ENCODE measurements around the gene KLHDC9. TPM values are rescaled to one million over a fixed set of nuclear protein-coding genes. Genes with fewer than 3 reads are reported as not detected.

The KLHDC9 gene
- total RNA-seq, 6 experiments from 2014 or later = 1.4 to 6.8 (median 2.9) TPM

DNA sequence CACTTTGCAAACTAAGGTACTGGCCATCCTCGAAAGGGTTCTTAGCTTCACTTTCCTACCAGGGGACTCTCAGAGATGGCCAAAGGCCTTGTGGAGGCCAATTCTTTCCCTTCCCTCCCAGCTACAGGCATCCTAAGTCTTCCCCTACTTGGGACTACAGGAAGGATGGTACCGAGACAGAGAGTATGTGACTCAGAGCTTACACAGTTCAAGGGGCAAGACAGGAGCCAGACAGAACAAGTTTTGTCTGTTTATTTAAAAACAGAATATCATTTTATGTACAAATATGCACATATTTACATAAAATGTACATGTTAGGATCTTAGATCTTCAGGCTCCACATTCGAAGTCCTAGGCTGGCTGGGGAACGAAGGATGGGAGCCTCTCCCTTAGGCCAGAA, 27.4 kb upstream of the KLHDC9 start:
- no peak for TF ChIP-seq POLR2A (IDR thresholded peaks at IDR 0.05)
- TF ChIP-seq, protein P1, sequence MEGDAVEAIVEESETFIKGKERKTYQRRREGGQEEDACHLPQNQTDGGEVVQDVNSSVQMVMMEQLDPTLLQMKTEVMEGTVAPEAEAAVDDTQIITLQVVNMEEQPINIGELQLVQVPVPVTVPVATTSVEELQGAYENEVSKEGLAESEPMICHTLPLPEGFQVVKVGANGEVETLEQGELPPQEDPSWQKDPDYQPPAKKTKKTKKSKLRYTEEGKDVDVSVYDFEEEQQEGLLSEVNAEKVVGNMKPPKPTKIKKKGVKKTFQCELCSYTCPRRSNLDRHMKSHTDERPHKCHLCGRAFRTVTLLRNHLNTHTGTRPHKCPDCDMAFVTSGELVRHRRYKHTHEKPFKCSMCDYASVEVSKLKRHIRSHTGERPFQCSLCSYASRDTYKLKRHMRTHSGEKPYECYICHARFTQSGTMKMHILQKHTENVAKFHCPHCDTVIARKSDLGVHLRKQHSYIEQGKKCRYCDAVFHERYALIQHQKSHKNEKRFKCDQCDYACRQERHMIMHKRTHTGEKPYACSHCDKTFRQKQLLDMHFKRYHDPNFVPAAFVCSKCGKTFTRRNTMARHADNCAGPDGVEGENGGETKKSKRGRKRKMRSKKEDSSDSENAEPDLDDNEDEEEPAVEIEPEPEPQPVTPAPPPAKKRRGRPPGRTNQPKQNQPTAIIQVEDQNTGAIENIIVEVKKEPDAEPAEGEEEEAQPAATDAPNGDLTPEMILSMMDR (IDR thresholded peaks at IDR 0.05) = no peak
- Histone ChIP-seq H3K9me3 (no peaks in the 10 kb centered on the region), H3K27ac (no peak overlapping the region), H3K4me3 (no peak overlapping the region), H3K36me3 (no peaks in the 10 kb centered on the region), H3K4me1 (no peaks in the 10 kb centered on the region), H3K27me3 (no peaks in the 10 kb centered on the region)
- DNase-seq (no peak), ATAC-seq (no peak)
- intact Hi-C loops (cut with DNase I) = loop anchor here in 1 of 2 donors (10.0 kb wide), 1 partner anchor 236 kb away; no protein-coding TSS in a partner anchor
- WGBS (ENCODE audit: insufficient coverage, low coverage, low lambda C conversion rate, missing lambda C conversion rate) = 98% methylated on average over 4 of the region's 4 CpGs

DNA sequence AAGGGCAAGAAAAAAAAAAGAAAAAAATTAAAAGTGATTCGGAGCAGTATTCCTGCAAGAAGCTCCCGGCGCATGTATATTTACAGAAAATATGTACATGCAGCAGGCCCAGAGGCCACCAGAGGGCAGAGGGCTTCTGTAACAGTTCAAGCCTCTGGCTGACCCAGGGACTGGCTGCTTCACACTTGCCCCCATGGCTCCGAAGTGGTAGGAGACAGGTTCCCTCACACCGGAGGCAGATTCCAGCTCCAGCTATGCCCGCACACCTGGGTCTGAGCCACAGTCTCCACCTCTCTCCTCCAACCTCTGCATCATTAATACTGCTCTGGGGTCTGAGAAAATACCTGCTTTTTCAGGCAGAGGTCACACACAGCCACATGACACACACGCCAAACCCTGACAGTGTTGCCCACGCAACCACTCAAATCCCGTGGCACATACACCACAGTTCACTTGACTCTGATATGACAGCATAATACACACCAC, 26.2 kb upstream of the KLHDC9 start:
- Histone ChIP-seq H3K4me1 (no peaks in the 10 kb centered on the region), H3K36me3 (no peaks in the 10 kb centered on the region), H3K4me3 (no peak overlapping the region), H3K27me3 (no peaks in the 10 kb centered on the region), H3K27ac (no peak overlapping the region), H3K9me3 (no peaks in the 10 kb centered on the region)
- peak; percentile 32 to 65 (median 46) for ATAC-seq
- 18% methylated on average over 3 of the region's 9 CpGs for WGBS (ENCODE audit: insufficient coverage, low coverage, low lambda C conversion rate, missing lambda C conversion rate)
- intact Hi-C loops (cut with DNase I) = loop anchor here in 1 of 2 donors (10.0 kb wide), 1 partner anchor 237 kb away; no protein-coding TSS in a partner anchor
- no peak for TF ChIP-seq POLR2A (IDR thresholded peaks at IDR 0.05)
- TF ChIP-seq, protein P1 (IDR thresholded peaks at IDR 0.05) = peak; percentile 47 to 55 (median 47)
- peak in 1 of 3 donors; percentile 65 for DNase-seq

DNA sequence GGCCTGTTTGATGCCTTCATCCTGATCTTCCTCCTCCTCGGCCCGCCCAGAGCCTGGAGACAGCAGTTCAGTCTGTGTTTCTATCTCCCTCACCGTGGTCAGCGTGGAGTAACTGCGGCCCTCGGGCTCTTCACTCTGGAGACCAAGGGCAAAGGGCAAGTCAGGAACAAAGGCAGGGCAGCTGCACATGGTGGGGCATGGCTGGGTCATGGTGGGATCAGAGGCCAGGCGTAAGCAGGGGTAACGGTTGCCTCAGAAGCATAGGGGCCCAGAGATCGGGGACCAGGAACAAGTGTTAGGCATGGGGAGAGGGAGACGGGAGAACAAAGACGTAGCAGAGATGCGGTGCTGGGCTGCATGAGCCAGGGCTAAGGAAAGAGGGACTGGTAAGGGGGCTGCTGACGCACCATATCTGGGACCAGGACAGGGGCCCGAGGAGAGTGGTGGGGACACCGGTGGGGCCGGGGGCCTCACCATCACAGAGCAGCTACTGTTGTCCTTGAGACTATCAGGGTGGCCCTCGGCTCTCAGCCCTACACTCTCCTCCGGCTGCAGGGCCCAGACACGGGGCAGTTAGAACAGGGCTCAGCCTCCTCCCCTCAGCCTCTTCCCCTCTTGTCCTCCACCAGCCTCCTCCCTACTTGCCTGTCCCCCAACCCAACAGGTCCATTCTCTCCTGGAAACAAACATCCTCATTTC, 25.3 kb upstream of the KLHDC9 start:
- TF ChIP-seq, protein P1 (IDR thresholded peaks at IDR 0.05) = no peak
- TF ChIP-seq POLR2A (IDR thresholded peaks at IDR 0.05) = no peak
- Histone ChIP-seq H3K27me3 (no peaks in the 10 kb centered on the region), H3K27ac (no peak overlapping the region), H3K4me1 (no peaks in the 10 kb centered on the region), H3K36me3 (no peaks in the 10 kb centered on the region), H3K9me3 (no peaks in the 10 kb centered on the region), H3K4me3 (no peak overlapping the region)
- DNase-seq = no peak
- WGBS (ENCODE audit: insufficient coverage, low coverage, low lambda C conversion rate, missing lambda C conversion rate) = 93% methylated on average over 8 of the region's 19 CpGs
- no peak for ATAC-seq
- intact Hi-C loops (cut with DNase I) = loop anchor here in 1 of 2 donors (10.0 kb wide), 1 partner anchor 238 kb away; no protein-coding TSS in a partner anchor

DNA sequence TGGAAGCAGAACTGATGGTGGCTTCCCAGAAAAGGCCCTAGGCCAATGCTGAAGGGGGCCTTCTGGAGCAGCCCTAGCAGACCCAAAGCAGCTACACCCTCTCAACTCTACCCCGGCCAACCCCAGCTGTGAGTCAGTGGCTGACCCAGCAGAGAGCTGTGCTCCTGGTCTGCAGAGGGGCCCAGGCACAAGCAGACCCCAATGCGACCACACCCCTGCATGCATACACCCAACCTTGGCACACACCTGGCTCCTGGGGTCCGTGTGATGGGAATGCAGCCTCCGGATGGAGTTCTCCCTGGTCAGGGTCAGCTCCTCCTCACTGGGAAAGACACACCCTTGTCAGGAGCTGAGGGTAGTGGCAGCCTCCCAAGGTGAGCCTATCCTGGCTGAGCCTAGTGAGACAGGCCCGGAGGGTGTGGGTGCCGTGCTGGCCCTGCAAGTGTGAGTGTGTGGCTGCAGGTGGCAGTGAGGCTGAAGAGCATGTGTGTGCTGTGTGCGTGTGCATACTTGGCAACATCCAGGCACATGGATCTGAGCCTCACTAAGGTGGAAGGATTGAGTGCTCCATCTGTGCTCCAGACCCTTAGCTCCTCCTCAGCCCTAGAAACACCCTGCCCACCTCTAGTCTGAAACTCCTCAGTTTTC, 24.6 kb upstream of the KLHDC9 start:
- WGBS (ENCODE audit: insufficient coverage, low coverage, low lambda C conversion rate, missing lambda C conversion rate) = no CpG with 5 or more reads among the region's 7 CpGs
- DNase-seq (no peak), ATAC-seq (no peak)
- Histone ChIP-seq H3K36me3 (no peaks in the 10 kb centered on the region), H3K4me3 (no peak overlapping the region), H3K27me3 (no peaks in the 10 kb centered on the region), H3K4me1 (no peaks in the 10 kb centered on the region), H3K27ac (no peak overlapping the region), H3K9me3 (no peaks in the 10 kb centered on the region)
- intact Hi-C loops (cut with DNase I) = loop anchor here in 1 of 2 donors (10.0 kb wide), 1 partner anchor 239 kb away; no protein-coding TSS in a partner anchor
- TF ChIP-seq POLR2A (IDR thresholded peaks at IDR 0.05) = no peak
- TF ChIP-seq, protein P1 (IDR thresholded peaks at IDR 0.05) = no peak

Data from right lobe of liver (tissue), 6 donors.